Neural crest cell (in vitro differentiated cells): ENCODE measurements around the gene CSTF3. TPM values are rescaled to one million over a fixed set of nuclear protein-coding genes. Genes with fewer than 3 reads are reported as not detected.
A peak's percentile ranks its signal among the peaks of the same experiment; 100 is the strongest.

Source experiments
- DNase-seq: peaks from one replicate; pipeline ENCODE4 v3.0.0; 2021; ENCODE audit warnings: low read depth, mixed read lengths, low spot score
- H3K27ac Mint-ChIP-seq: one replicate; pipeline ENCODE4 v1.8.0; 2021; ENCODE audit warnings: mild to moderate bottlenecking, mixed read lengths; ENCODE audit not compliant: unreplicated experiment
- H3K27me3 Mint-ChIP-seq: 2 replicates; pipeline ENCODE4 v1.8.0; 2021; ENCODE audit warnings: low read depth, mild to moderate bottlenecking, mixed read lengths
- H3K36me3 Mint-ChIP-seq: 2 replicates; pipeline ENCODE4 v1.8.0; 2021; ENCODE audit warnings: low read depth, mild to moderate bottlenecking, mixed read lengths
- H3K4me1 Mint-ChIP-seq: 2 replicates; pipeline ENCODE4 v1.8.0; 2021; ENCODE audit warnings: mixed read lengths
- H3K4me3 Mint-ChIP-seq: one replicate; pipeline ENCODE4 v1.8.0; 2021; ENCODE audit warnings: mild to moderate bottlenecking, mixed read lengths
- H3K9me3 Mint-ChIP-seq: 2 replicates; pipeline ENCODE4 v1.8.0; 2021; ENCODE audit warnings: mixed read lengths
- total RNA-seq: library from RNA; stranded (reverse); gene quantifications from 2 replicates; pipeline ENCODE4 v1.2.1, GENCODE V29; 2021
- TF ChIP-seq, protein P1 (sequence below): fragments of 200-600 bp; sonication (generic); conservative IDR thresholded peaks from 2 replicates; pipeline ENCODE4 v1.5.0; 2021; ENCODE audit warnings: antibody characterized with exemption, mild to moderate bottlenecking

Gene CSTF3
- total RNA-seq, 1 donor from 2014 or later = 72.1 TPM

DNA sequence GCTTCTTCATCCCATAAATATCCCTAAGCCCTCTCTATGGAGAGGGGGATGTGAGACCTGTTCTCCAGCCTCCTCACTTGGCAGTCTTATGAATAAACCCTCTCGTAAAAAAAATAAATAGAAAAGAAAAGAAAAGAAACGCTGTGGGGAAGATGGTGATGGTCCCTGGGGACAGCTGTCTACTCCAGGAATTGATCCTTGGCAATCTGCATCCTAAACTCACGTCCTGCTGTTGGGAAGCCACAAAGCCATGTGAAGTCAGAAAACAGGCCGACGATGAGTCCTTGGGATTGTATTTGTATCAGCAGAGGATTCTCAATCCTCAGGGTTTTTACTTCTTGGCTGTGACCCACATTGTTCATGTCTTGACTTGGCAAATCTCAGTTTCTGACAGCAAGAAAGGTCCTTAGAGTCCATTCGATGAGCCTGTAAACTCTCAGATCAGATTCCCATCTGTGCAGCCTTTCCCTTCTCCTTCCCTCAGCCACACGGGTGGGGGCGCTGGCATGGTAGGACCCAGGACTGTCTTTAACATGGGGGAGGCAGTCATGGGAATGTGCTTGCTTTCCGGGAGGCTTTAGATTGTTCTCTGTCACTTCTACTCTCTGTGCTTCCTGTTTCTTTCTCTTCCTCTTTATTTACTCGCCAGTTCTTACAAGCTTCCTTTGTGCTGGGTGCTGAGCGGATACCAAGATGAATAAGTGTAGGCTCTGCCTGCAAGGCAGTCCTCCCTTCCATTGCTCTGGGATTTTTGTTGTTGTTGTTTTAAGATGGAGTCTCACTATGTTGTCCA lies 97.1 kb downstream of the CSTF3 start:
- peak overlapping the region; percentile 78 for H3K27ac Mint-ChIP-seq
- H3K4me3 Mint-ChIP-seq = no peak overlapping the region
- H3K36me3 Mint-ChIP-seq = peaks cover 8% of the 10 kb centered on the region
- TF ChIP-seq, protein P1, sequence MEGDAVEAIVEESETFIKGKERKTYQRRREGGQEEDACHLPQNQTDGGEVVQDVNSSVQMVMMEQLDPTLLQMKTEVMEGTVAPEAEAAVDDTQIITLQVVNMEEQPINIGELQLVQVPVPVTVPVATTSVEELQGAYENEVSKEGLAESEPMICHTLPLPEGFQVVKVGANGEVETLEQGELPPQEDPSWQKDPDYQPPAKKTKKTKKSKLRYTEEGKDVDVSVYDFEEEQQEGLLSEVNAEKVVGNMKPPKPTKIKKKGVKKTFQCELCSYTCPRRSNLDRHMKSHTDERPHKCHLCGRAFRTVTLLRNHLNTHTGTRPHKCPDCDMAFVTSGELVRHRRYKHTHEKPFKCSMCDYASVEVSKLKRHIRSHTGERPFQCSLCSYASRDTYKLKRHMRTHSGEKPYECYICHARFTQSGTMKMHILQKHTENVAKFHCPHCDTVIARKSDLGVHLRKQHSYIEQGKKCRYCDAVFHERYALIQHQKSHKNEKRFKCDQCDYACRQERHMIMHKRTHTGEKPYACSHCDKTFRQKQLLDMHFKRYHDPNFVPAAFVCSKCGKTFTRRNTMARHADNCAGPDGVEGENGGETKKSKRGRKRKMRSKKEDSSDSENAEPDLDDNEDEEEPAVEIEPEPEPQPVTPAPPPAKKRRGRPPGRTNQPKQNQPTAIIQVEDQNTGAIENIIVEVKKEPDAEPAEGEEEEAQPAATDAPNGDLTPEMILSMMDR = no peak
- H3K27me3 Mint-ChIP-seq = no peaks in the 10 kb centered on the region
- no peak for DNase-seq
- no peaks in the 10 kb centered on the region for H3K9me3 Mint-ChIP-seq
- peaks cover 29% of the 10 kb centered on the region for H3K4me1 Mint-ChIP-seq

DNA sequence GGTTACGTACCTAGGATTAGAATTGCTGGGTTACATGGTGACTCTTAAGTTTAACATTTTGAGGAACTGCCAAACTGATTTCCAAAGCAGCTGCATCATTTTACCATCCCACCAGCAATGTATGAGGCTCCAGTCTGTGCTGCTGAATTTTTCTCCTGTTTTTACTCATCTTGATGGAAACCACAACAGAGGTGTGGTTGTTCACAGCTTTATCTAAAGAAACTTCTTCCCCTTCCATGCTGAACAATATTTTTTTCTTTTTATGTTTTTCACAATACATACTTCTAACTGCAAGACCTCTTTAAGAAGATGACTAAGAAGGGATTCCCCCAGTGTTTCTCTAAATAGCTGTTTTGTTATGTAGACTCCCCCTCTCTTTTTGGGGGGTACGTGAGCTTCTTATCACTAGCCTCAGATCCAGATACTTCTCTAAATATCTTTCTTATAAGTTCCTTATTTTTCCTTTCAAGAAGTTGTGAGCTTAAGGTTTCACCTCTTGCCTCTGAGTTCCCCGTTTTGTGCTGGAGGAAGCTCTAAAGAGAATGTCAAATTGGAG lies 97.9 kb downstream of the CSTF3 start:
- no peak for DNase-seq
- Mint-ChIP-seq H3K4me1 (peaks cover 29% of the 10 kb centered on the region), H3K4me3 (no peak overlapping the region), H3K9me3 (no peaks in the 10 kb centered on the region), H3K27me3 (no peaks in the 10 kb centered on the region), H3K27ac (no peak overlapping the region), H3K36me3 (peaks cover 11% of the 10 kb centered on the region)
- TF ChIP-seq, protein P1 = no peak

DNA sequence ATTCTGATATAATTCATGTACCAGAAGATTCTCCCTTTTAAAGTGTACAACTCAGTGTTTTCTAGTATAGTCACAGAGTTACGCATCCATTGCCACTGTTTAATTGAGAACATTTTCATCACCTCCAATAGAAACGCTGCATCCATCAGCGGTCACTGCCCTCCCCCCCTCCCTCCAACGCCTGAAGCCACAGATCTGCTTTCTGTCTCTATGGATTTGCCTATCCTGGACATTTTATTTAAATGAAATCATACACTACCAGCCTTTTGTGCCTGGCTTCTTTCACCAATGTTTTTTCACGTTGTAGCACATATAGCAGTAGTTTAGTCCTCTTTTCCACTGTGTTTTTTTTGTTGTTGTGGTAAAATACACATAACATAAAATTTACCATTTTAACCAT lies 99.1 kb downstream of the CSTF3 start:
- Mint-ChIP-seq H3K4me1 (peaks cover 29% of the 10 kb centered on the region), H3K9me3 (no peaks in the 10 kb centered on the region), H3K36me3 (peaks cover 11% of the 10 kb centered on the region), H3K4me3 (no peak overlapping the region), H3K27me3 (no peaks in the 10 kb centered on the region), H3K27ac (peak overlapping the region; percentile 28)
- TF ChIP-seq, protein P1 = no peak
- DNase-seq = no peak

DNA sequence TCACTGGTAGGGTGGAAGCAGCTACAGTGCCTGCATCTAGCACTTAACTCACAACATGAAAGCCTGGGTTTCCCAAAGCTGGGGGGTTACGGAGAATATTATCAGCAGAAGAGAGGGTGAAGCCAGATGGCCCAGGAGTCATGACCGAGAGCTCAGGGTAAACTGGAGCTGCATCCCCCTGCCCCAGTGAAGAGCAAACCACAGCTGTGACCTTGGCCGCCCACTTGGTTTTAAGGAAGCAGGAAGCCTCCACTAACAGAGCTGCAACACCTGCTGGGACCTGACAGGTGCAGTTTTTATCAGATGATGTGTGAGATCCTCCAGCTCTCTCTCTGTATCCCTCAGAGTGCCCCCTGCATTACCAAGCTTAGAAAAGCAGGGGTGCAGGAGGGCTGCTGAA lies 101.0 kb downstream of the CSTF3 start:
- TF ChIP-seq, protein P1 = no peak
- Mint-ChIP-seq H3K27me3 (no peaks in the 10 kb centered on the region), H3K27ac (no peak overlapping the region), H3K36me3 (peaks cover 9% of the 10 kb centered on the region), H3K4me1 (peaks cover 19% of the 10 kb centered on the region), H3K9me3 (no peaks in the 10 kb centered on the region), H3K4me3 (no peak overlapping the region)
- no peak for DNase-seq

DNA sequence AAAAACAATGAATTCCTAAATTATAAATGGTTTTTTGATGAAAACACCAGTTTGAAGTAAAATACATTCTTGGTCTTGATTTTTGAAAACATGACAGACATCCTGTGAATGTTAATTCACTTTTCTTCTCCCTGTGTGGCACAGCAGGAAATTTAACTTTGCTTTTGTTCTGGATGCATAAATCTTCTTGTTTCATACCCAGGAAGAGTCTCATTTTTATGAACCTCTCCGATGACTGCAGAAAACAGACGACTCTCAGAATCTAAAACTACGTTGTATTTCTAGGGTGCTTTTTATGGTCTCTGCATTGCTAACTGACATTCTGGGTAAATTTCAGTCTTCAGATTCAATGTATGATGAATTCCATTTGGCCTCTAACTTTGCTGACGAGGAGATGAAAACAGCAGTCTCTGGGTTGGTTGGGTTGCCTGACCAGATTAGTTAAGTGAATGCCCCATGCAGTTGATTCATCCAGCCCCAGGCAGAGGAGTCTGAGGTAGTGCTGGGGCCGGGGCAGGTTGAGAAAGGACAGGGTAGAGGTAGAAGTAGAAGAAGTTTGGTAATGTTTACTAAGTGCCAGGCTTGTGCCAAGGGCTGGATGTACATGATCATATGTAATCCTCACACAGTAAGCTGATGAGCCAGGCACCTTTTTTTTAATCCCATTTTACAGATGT lies 101.8 kb downstream of the CSTF3 start:
- TF ChIP-seq, protein P1 = no peak
- Mint-ChIP-seq H3K27ac (no peak overlapping the region), H3K9me3 (no peaks in the 10 kb centered on the region), H3K36me3 (peaks cover 6% of the 10 kb centered on the region), H3K27me3 (no peaks in the 10 kb centered on the region), H3K4me3 (no peak overlapping the region), H3K4me1 (peaks cover 20% of the 10 kb centered on the region)
- DNase-seq = no peak
